ENCODE data around the gene RARRES1. TPM values are rescaled to one million over a fixed set of nuclear protein-coding genes. Genes with fewer than 3 reads are reported as not detected.

The RARRES1 gene
- total and polyA plus RNA-seq, 2 experiments from 2014 or later: 1.2 to 1.7 TPM

- Histone ChIP-seq H3K27ac (no peak overlapping the region), H2AFZ (no peak overlapping the region), H3K9ac (no peak overlapping the region), H3K4me3 (no peak overlapping the region), H3K9me3 (ENCODE audit: low read depth) (no peaks in the 10 kb centered on the region), H3K4me2 (ENCODE audit: unreplicated experiment) (no peak overlapping the region), H3F3A (ENCODE audit: insufficient read depth) (peaks cover 7% of the 10 kb centered on the region; the same call in 1 of the 2 replicates), H3K27me3 (replicated peaks; ENCODE audit: insufficient read depth) (no peaks in the 10 kb centered on the region), H3K4me1 (ENCODE audit: insufficient read depth) (0 out of 2 replicates have a peak, but pooled peaks cover 3% of the 10 kb centered on the region), H4K20me1 (ENCODE audit: insufficient read depth) (no peaks in the 10 kb centered on the region), H3K36me3 (ENCODE audit: low read depth) (peaks cover 40% of the 10 kb centered on the region), H3K79me2 (ENCODE audit: insufficient read depth) (no peaks in the 10 kb centered on the region), H3K9me2 (ENCODE audit: insufficient read depth) (no peaks in the 10 kb centered on the region)
- WGBS, 2 experiments (ENCODE audit: low coverage in 1 of 2, low lambda C conversion rate in 2 of 2, missing lambda C conversion rate in 2 of 2): 88 to 89% methylated on average over 7 of the region's 7 CpGs
- DNase-seq: no peak
- TF ChIP-seq EZH2phosphoT487 (IDR thresholded peaks at IDR 0.05; ENCODE audit: insufficient read depth, low read depth): no peak
- TF ChIP-seq EZH2 (IDR thresholded peaks at IDR 0.05; ENCODE audit: insufficient read depth, poor library complexity, severe bottlenecking): no peak
- in situ Hi-C loops (cut with MboI): no loop called here
Observed at GRCh38 chr3:158658889-158659288, 73.4 kb downstream of the RARRES1 start.

- H3K4me3 ChIP-seq: no peak overlapping the region
- no peaks in the 10 kb centered on the region for H3F3A ChIP-seq (ENCODE audit: insufficient read depth)
- H3K9me3 ChIP-seq (ENCODE audit: low read depth): no peaks in the 10 kb centered on the region
- no peak overlapping the region for H2AFZ ChIP-seq
- TF ChIP-seq EZH2phosphoT487 (IDR thresholded peaks at IDR 0.05; ENCODE audit: insufficient read depth, low read depth) (no peak), EZH2 (IDR thresholded peaks at IDR 0.05; ENCODE audit: insufficient read depth, poor library complexity, severe bottlenecking) (no peak)
- H3K9ac ChIP-seq: no peak overlapping the region
- no peaks in the 10 kb centered on the region for H4K20me1 ChIP-seq (ENCODE audit: insufficient read depth)
- peaks cover 25% of the 10 kb centered on the region for H3K79me2 ChIP-seq (ENCODE audit: insufficient read depth)
- H3K9me2 ChIP-seq (ENCODE audit: insufficient read depth): no peaks in the 10 kb centered on the region
- H3K36me3 ChIP-seq (ENCODE audit: low read depth): peaks cover 43% of the 10 kb centered on the region
- no peak for DNase-seq
- H3K27ac ChIP-seq: no peak overlapping the region
- H3K27me3 ChIP-seq (replicated peaks; ENCODE audit: insufficient read depth): no peaks in the 10 kb centered on the region
- no peaks in the 10 kb centered on the region for H3K4me1 ChIP-seq (ENCODE audit: insufficient read depth)
- H3K4me2 ChIP-seq (ENCODE audit: unreplicated experiment): no peak overlapping the region
- 87 to 94% methylated on average over 3 of the region's 3 CpGs for WGBS, 2 experiments (ENCODE audit: low coverage in 1 of 2, low lambda C conversion rate in 2 of 2, missing lambda C conversion rate in 2 of 2)
- in situ Hi-C loops (cut with MboI): no loop called here
Observed at GRCh38 chr3:158652463-158652862, 79.8 kb downstream of the RARRES1 start.

GRCh38 chr3:158651192-158651591, 81.1 kb downstream of the RARRES1 start:
- in situ Hi-C loops (cut with MboI): no loop called here
- no peak overlapping the region for H3K9ac ChIP-seq
- TF ChIP-seq EZH2 (IDR thresholded peaks at IDR 0.05; ENCODE audit: insufficient read depth, poor library complexity, severe bottlenecking): no peak
- TF ChIP-seq EZH2phosphoT487 (IDR thresholded peaks at IDR 0.05; ENCODE audit: insufficient read depth, low read depth): no peak
- H3K9me2 ChIP-seq (ENCODE audit: insufficient read depth): no peaks in the 10 kb centered on the region
- no peak overlapping the region for H3K4me2 ChIP-seq (ENCODE audit: unreplicated experiment)
- no peaks in the 10 kb centered on the region for H3K9me3 ChIP-seq (ENCODE audit: low read depth)
- no peaks in the 10 kb centered on the region for H4K20me1 ChIP-seq (ENCODE audit: insufficient read depth)
- WGBS, 2 experiments (ENCODE audit: low coverage in 1 of 2, low lambda C conversion rate in 2 of 2, missing lambda C conversion rate in 2 of 2): 95 to 98% methylated on average over 2 of the region's 2 CpGs
- DNase-seq: no peak
- no peaks in the 10 kb centered on the region for H3K4me1 ChIP-seq (ENCODE audit: insufficient read depth)
- H3K27ac ChIP-seq: no peak overlapping the region
- no peak overlapping the region for H3K4me3 ChIP-seq
- H2AFZ ChIP-seq: no peak overlapping the region
- H3F3A ChIP-seq (ENCODE audit: insufficient read depth): no peaks in the 10 kb centered on the region
- peaks cover 46% of the 10 kb centered on the region for H3K36me3 ChIP-seq (ENCODE audit: low read depth)
- peaks cover 38% of the 10 kb centered on the region for H3K79me2 ChIP-seq (ENCODE audit: insufficient read depth)
- no peaks in the 10 kb centered on the region for H3K27me3 ChIP-seq (replicated peaks; ENCODE audit: insufficient read depth)

GRCh38 chr3:158649791-158650190, 82.5 kb downstream of the RARRES1 start:
- Histone ChIP-seq H3K9ac (no peak overlapping the region), H3K9me2 (ENCODE audit: insufficient read depth) (no peaks in the 10 kb centered on the region), H3K27ac (no peak overlapping the region), H3K4me1 (ENCODE audit: insufficient read depth) (peaks cover 10% of the 10 kb centered on the region), H3K79me2 (ENCODE audit: insufficient read depth) (peaks cover 52% of the 10 kb centered on the region), H2AFZ (no peak overlapping the region), H3K36me3 (ENCODE audit: low read depth) (peaks cover 42% of the 10 kb centered on the region), H3F3A (ENCODE audit: insufficient read depth) (no peaks in the 10 kb centered on the region), H3K27me3 (replicated peaks; ENCODE audit: insufficient read depth) (no peaks in the 10 kb centered on the region), H3K4me3 (no peak overlapping the region), H3K9me3 (ENCODE audit: low read depth) (no peaks in the 10 kb centered on the region), H4K20me1 (ENCODE audit: insufficient read depth) (no peaks in the 10 kb centered on the region), H3K4me2 (ENCODE audit: unreplicated experiment) (no peak overlapping the region)
- TF ChIP-seq EZH2 (IDR thresholded peaks at IDR 0.05; ENCODE audit: insufficient read depth, poor library complexity, severe bottlenecking) (no peak), EZH2phosphoT487 (IDR thresholded peaks at IDR 0.05; ENCODE audit: insufficient read depth, low read depth) (no peak)
- in situ Hi-C loops (cut with MboI): no loop called here
- 68 to 72% methylated on average over 4 of the region's 4 CpGs for WGBS, 2 experiments (ENCODE audit: low coverage in 1 of 2, low lambda C conversion rate in 2 of 2, missing lambda C conversion rate in 2 of 2)
- no peak for DNase-seq

Small RNAs within 50 kb of the gene (small RNA-seq; reads per million reads assigned to genes)
- not detected for gene AC080013.6 (ENCODE audit: low read depth, low replicate concordance)

Other genes starting within 250 kb of the RARRES1 start
- 13.4 and 17.3 TPM in 2 replicates for gene MLF1, start 161.3 kb downstream of the RARRES1 start, total RNA-seq (2014; rRNA removed; shearing (Covaris generic))
- 13.6 and 15.6 TPM in 2 replicates for gene MLF1, start 161.3 kb downstream of the RARRES1 start, polyA plus RNA-seq (2016; fragmentation: Nextera tagmentation; extraction: Ambion mirVana)
- gene GFM1, start 87.9 kb downstream of the RARRES1 start, total RNA-seq (2014; rRNA removed; shearing (Covaris generic)): 32.0 and 38.5 TPM in 2 replicates
- 29.2 and 30.8 TPM in 2 replicates for gene GFM1, start 87.9 kb downstream of the RARRES1 start, polyA plus RNA-seq (2016; fragmentation: Nextera tagmentation; extraction: Ambion mirVana)
- 28.7 and 34.9 TPM in 2 replicates for gene LXN, start 59.8 kb downstream of the RARRES1 start, total RNA-seq (2014; rRNA removed; shearing (Covaris generic))
- gene LXN, start 59.8 kb downstream of the RARRES1 start, polyA plus RNA-seq (2016; fragmentation: Nextera tagmentation; extraction: Ambion mirVana): 46.8 and 47.3 TPM in 2 replicates
- gene MFSD1, start 69.6 kb upstream of the RARRES1 start, total RNA-seq (2014; rRNA removed; shearing (Covaris generic)): 159 and 177 TPM in 2 replicates
- 92.0 and 100 TPM in 2 replicates for gene MFSD1, start 69.6 kb upstream of the RARRES1 start, polyA plus RNA-seq (2016; fragmentation: Nextera tagmentation; extraction: Ambion mirVana)

Data from GM23248 (cell line).